NB4 (cell line): ENCODE data around the gene EMD.
"Not testable (repeated sequence)": the region's sequence is repeated elsewhere in the genome, so short reads cannot be mapped to it uniquely, and the experiment has no call there.

ENCODE experiments used
- DNase-seq: peaks from one replicate; pipeline ENCODE4 v3.0.0; 2010; ENCODE audit warnings: low read depth
- H3K4me3 ChIP-seq: one replicate; pipeline ENCODE4 v1.5.1; 2011; ENCODE audit warnings: mild to moderate bottlenecking, low read depth, low read length, moderate library complexity
- MAX ChIP-seq: IDR thresholded peaks from 2 replicates; pipeline ENCODE4 v1.6.1; 2011; ENCODE audit warnings: low read depth, low read length
- MYC ChIP-seq: IDR thresholded peaks from 2 replicates; pipeline ENCODE4 v1.6.1; 2011; ENCODE audit warnings: low read depth, low read length
- POLR2A ChIP-seq: IDR thresholded peaks from 2 replicates; pipeline ENCODE4 v1.6.1; 2011; ENCODE audit warnings: mild to moderate bottlenecking; ENCODE audit not compliant: insufficient read length; ENCODE audit errors: extremely low read depth
- TF ChIP-seq, protein P1 (sequence below): IDR thresholded peaks from one replicate; pipeline ENCODE4 v1.5.1; 2012; ENCODE audit warnings: low read depth, low read length

EMD gene

DNA sequence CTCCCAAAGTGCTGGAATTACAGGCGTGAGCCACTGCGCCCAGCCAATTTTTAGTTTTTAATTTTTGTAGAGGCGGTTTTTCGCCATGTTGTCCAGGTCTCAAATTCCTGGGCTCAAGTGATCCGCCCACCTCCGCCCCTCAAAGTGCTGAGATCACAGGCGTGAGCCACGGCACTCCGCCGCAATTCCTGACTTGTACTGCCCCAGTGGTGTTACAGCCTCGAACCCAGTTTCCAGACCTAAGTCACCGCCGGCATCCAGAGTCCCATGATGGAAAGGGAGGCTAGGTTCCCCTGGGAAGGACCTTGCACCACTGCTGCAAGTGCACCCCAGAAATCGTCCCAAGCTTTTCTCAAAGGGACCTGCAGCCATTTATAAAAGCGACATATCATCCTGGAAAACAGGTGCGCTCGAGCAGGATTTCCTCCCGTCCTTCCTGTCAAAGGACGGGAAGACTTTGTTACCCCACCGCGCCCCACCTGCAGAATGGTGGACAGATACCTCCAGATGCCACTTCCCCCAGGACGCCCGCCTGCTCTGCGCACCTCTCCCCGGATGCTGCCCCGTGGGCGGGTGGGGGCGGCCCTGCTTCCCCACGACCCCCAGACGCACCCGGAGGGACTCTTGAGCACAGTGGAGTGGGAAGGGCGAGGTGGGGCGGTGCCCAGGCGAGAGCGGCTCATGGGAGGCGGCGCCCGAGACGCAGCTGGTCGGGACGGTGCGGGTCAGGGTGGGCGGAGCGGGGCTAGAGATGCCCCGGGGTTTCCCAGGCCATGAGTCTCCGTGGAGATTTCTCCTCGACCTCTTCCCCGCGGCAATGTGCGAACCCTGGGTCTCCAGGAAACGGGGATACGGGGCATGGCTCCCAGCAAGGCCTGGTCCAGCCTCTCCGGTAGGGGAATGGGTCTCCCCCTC is 18.1 kb downstream of the EMD start:
- TF ChIP-seq, protein P1, sequence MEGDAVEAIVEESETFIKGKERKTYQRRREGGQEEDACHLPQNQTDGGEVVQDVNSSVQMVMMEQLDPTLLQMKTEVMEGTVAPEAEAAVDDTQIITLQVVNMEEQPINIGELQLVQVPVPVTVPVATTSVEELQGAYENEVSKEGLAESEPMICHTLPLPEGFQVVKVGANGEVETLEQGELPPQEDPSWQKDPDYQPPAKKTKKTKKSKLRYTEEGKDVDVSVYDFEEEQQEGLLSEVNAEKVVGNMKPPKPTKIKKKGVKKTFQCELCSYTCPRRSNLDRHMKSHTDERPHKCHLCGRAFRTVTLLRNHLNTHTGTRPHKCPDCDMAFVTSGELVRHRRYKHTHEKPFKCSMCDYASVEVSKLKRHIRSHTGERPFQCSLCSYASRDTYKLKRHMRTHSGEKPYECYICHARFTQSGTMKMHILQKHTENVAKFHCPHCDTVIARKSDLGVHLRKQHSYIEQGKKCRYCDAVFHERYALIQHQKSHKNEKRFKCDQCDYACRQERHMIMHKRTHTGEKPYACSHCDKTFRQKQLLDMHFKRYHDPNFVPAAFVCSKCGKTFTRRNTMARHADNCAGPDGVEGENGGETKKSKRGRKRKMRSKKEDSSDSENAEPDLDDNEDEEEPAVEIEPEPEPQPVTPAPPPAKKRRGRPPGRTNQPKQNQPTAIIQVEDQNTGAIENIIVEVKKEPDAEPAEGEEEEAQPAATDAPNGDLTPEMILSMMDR: no peak
- peak; percentile 31 for TF ChIP-seq POLR2A
- no peak for TF ChIP-seq MAX
- TF ChIP-seq MYC: no peak; the same call in 1 of the 2 replicates
- peak; percentile 81 for DNase-seq

DNA sequence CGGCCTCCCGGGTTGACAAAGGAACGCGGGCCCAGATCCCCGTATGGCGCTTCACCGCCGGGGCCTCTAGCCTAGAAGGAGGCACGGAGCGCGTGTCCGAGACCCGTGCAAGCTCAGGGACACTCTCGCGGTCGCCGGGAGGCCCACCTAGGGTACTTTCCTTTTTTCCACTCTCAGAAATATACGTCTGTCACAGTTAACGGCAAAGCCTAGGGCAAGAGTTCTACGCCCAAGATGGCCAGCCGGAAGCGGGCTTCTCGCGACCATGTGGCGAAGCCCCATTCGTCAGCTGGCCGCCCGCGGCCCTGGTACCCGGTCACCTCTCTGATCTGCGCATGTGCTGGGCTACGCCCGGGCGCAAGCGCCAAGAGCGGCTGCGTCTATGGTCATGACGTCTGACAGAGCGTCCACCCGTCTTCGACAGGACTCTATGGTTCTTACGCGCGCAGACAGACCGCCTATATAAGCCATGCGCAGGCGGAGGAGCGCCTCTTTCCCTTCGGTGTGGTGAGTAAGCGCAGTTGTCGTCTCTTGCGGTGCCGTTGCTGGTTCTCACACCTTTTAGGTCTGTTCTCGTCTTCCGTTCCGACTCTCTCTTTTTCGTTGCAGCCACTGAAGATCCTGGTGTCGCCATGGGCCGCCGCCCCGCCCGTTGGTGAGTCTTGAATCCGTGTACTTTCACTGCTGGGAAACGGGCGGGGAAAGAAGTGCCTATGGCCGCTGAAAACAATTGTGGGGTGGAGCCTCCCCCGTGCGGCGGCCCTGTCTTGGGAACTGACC is 19.0 kb downstream of the EMD start, which contains the start of gene RPL10:
Gene RPL10 (plus strand): TSS at position 490 of the 780 bp plus-strand sequence. CDS start 143 bp downstream, at position 633.
- peak; percentile 97 for DNase-seq
- TF ChIP-seq MYC: peak; percentile 98
- peak; percentile 98 for TF ChIP-seq POLR2A
- TF ChIP-seq, protein P1: no peak
- TF ChIP-seq MAX: peak; percentile 95
- H3K4me3 ChIP-seq: peak within 1 kb of the TSS; percentile 100

More for the DNA sequence above, 18.1 kb downstream of the EMD start:
- H3K4me3 ChIP-seq: peak overlapping the region; percentile 100

DNA sequence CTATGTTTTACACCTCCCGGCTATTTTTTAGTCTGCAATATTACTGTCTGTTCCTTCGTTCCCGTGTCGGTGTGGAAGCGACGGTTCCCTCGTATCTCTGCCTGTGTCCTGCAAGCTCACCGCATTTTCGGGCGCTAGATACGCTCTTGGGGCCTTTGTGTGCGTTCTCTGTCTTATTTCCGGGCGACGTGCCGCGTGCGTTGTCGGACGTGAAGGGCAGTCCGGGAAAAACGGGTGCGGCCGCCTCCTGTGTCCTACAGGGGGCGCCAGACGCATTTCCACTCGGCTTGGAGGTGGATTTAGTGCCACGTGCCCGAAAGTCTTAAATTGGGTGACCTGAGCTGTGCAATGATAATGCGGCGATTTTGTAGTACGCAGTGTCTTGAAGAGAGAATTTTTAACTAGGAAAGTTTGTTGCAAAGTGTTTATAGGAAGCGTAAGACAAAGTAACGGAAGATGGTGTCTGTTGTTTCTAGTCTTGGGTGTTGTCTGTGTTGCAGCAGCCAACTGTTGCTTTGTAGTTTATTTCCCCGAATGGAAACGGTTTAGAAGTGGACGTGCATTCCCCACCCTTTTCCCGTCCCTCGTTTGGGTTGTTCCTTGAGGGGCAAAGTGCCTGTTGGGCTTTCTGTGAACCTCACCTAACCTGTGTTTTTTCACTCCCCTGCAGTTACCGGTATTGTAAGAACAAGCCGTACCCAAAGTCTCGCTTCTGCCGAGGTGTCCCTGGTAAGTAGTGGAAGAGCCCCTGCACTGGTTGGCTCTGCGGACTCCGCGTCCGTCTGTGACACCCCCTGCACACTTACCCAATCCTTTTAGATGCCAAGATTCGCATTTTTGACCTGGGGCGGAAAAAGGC is 19.8 kb downstream of the EMD start:
- H3K4me3 ChIP-seq: peak overlapping the region; percentile 100
- DNase-seq: peak; percentile 90
- TF ChIP-seq MYC: peak; percentile 99
- TF ChIP-seq, protein P1: peak; percentile 54
- peak; percentile 97 for TF ChIP-seq MAX
- TF ChIP-seq POLR2A: no peak

- DNase-seq: no peak
- TF ChIP-seq, protein P1: no peak
- TF ChIP-seq POLR2A (no peak), MAX (no peak), MYC (no peak)
- peak overlapping the region; percentile 100 for H3K4me3 ChIP-seq
These were observed 20.7 kb downstream of the EMD start for GRCh38 chrX:154399527-154400368.

DNA sequence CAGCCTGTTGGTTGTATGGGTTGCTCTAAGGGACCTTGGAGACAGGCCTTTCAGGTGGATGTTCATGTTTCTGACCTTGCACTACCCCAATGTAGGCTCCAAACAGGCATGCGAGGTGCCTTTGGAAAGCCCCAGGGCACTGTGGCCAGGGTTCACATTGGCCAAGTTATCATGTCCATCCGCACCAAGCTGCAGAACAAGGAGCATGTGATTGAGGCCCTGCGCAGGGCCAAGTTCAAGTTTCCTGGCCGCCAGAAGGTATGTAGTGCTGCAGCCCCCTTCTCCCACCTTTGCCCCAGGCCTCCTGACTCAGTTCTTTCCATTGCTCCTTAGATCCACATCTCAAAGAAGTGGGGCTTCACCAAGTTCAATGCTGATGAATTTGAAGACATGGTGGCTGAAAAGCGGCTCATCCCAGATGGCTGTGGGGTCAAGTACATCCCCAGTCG is 21.3 kb downstream of the EMD start:
- not testable (repeated sequence) for DNase-seq
- H3K4me3 ChIP-seq: peak overlapping the region; percentile 100
